A673 (cell line): ENCODE data around the gene SPI1. TPM values are rescaled to one million over a fixed set of nuclear protein-coding genes. Genes with fewer than 3 reads are reported as not detected.

Experiments
- BruUV-seq: library from RNA; stranded (reverse); fragments of 400-500 nt; replicated peaks from 2 replicates; lab custom pipeline; 2021; lab: Mats Ljungman, UMichigan
- CTCF ChIA-PET: fragments of 300-600 bp; sonication (Branson Sonifier 250); formaldehyde crosslinking; loops from one replicate; lab custom pipeline; 2022; ENCODE audit warnings: antibody characterized with exemption; lab: Charles Lee
- POLR2A ChIA-PET: fragments of 300-600 bp; sonication (Branson Sonifier 250); formaldehyde crosslinking; loops from one replicate; lab custom pipeline; 2022; ENCODE audit warnings: antibody characterized with exemption; ENCODE audit not compliant: low non-redundant PET; lab: Charles Lee
- DNase-seq: peaks from one replicate; pipeline ENCODE4 v3.0.0-alpha.2; 2015; ENCODE audit warnings: low spot score
- H3K27ac ChIP-seq: fragments of 200-600 bp; sonication (generic); 2 replicates; pipeline ENCODE4 v1.5.1; 2016; ENCODE audit warnings: mixed run types, low read depth, mild to moderate bottlenecking, mixed read lengths, antibody characterized with exemption, low read length; ENCODE audit not compliant: poor library complexity, severe bottlenecking
- H3K27me3 ChIP-seq: fragments of 200-600 bp; sonication (generic); replicated peaks from 2 replicates; pipeline ENCODE4 v1.6.1; 2017; ENCODE audit warnings: mixed run types, low read depth, mild to moderate bottlenecking, mixed read lengths, antibody characterized with exemption, low read length; ENCODE audit not compliant: insufficient read depth, poor library complexity
- H3K36me3 ChIP-seq: fragments of 200-600 bp; sonication (generic); 2 replicates; pipeline ENCODE4 v1.6.1; 2016; ENCODE audit warnings: mixed run types, mild to moderate bottlenecking, mixed read lengths, antibody characterized with exemption, low read length; ENCODE audit not compliant: insufficient read depth, poor library complexity, severe bottlenecking
- H3K4me1 ChIP-seq: fragments of 200-600 bp; sonication (generic); 2 replicates; pipeline ENCODE4 v1.6.1; 2017; ENCODE audit warnings: mixed run types, mild to moderate bottlenecking, mixed read lengths, antibody characterized with exemption, low read length; ENCODE audit not compliant: insufficient read depth, poor library complexity, severe bottlenecking
- H3K4me3 ChIP-seq: fragments of 200-600 bp; sonication (generic); 2 replicates; pipeline ENCODE4 v1.5.1; 2016; ENCODE audit warnings: low read depth, mixed run types, mild to moderate bottlenecking, mixed read lengths, low read length; ENCODE audit not compliant: poor library complexity, severe bottlenecking
- H3K9me3 ChIP-seq: fragments of 200-600 bp; sonication (generic); 2 replicates; pipeline ENCODE4 v1.6.1; 2016; ENCODE audit warnings: mixed run types, low read depth, mild to moderate bottlenecking, mixed read lengths, antibody characterized with exemption, low read length; ENCODE audit not compliant: poor library complexity, severe bottlenecking
- EZH2 ChIP-seq: fragments of 200-600 bp; sonication (generic); IDR thresholded peaks from 2 replicates; pipeline ENCODE4 v1.6.1; 2017; ENCODE audit warnings: borderline replicate concordance, low read depth, mild to moderate bottlenecking, mixed read lengths, antibody characterized with exemption, low read length; ENCODE audit not compliant: poor library complexity, severe bottlenecking
- intact Hi-C: fragments of 100-400 bp; cut with micrococcal nuclease; formaldehyde crosslinking; loops from one replicate; pipeline ENCODE4 v1.10.0; 2022; ENCODE audit not compliant: unreplicated experiment
- total RNA-seq: library from RNA; stranded (reverse); gene quantifications from 2 replicates; pipeline ENCODE4 v1.2.3, GENCODE V29; 2021
- TF ChIP-seq, protein P1 (sequence below): fragments of 300-800, 200-600 bp; sonication (generic); conservative IDR thresholded peaks from 2 replicates; pipeline ENCODE4 v1.5.1; 2017; ENCODE audit warnings: low read depth, mild to moderate bottlenecking, antibody characterized with exemption, low read length, moderate library complexity, mixed read lengths

The SPI1 gene
- total RNA-seq, 1 experiment from 2014 or later: not detected

DNA sequence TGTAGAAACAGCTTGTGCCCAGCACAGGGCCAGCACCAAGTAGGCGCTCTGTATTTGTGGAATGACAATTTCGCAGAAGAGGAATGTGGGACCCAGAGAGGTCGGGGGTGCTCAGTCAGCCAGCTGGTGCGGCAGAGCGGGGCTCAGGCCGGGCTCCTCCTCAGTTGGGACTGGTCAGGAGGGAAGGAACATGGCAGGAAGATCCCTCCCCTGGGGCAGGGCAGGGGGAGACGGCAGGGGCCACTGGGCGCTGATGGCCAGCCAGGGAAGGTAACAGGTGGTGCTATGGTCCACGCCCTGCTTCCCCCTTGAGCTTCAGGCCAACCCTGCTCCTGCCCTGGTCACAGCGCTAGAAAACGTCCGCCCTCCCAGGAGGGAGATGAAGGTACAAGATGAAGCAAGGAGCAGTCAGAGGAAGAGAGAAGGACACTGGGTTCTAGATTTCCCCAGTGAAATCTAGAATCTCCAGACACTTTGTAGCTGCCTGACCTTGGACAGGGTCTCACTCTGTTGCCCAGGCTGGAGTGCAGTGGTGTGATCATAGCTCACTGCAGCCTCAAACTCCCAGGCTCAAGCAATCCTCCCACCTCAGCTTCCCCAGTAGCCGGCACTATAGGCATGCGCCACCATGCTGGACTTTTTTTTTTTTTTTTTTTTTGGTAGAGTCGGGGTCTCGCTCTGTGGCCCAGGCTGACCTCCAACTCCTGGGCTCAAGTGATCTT is 13.5 kb upstream of the SPI1 start:
- intact Hi-C loops: no loop called here
- TF ChIP-seq EZH2: no peak
- TF ChIP-seq, protein P1, sequence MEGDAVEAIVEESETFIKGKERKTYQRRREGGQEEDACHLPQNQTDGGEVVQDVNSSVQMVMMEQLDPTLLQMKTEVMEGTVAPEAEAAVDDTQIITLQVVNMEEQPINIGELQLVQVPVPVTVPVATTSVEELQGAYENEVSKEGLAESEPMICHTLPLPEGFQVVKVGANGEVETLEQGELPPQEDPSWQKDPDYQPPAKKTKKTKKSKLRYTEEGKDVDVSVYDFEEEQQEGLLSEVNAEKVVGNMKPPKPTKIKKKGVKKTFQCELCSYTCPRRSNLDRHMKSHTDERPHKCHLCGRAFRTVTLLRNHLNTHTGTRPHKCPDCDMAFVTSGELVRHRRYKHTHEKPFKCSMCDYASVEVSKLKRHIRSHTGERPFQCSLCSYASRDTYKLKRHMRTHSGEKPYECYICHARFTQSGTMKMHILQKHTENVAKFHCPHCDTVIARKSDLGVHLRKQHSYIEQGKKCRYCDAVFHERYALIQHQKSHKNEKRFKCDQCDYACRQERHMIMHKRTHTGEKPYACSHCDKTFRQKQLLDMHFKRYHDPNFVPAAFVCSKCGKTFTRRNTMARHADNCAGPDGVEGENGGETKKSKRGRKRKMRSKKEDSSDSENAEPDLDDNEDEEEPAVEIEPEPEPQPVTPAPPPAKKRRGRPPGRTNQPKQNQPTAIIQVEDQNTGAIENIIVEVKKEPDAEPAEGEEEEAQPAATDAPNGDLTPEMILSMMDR: no peak
- DNase-seq: no peak
- Histone ChIP-seq H3K4me3 (no peak overlapping the region), H3K27ac (no peak overlapping the region), H3K36me3 (no peaks in the 10 kb centered on the region), H3K4me1 (no peaks in the 10 kb centered on the region), H3K9me3 (no peaks in the 10 kb centered on the region), H3K27me3 (no peaks in the 10 kb centered on the region)
- BruUV-seq: no TSS peak
- CTCF ChIA-PET: interaction anchor here (0.9 kb wide), 1 partner anchor 18 kb away, joined by 8 read pairs; no protein-coding TSS in a partner anchor
- POLR2A ChIA-PET: no interaction called here

DNA sequence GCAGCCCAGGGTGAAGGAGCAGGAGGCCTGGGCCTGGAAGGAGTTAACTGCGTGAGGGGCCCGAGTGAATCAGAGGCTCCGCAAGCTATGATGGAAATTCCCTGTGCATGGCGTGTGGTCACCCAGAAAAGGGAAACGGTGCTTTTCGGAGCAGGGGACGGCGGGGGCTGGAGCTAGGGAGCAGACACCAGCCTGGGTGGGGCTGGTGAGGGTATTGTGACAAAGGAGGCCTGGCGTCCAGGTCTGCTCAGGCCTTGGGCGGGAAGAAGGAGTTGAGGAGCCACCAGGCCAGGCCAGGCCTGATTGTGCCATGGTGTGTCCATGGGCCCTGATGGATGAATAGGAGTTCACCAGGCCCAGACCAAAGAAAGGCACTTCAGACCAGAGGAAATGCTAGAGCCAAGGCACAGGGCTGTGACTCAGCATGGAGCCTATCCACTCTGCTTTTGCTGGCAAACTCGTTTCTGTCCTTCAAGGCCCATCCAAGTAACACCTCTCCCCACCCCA is 12.8 kb upstream of the SPI1 start:
- TF ChIP-seq EZH2: no peak
- TF ChIP-seq, protein P1: no peak
- Histone ChIP-seq H3K27me3 (no peaks in the 10 kb centered on the region), H3K27ac (no peak overlapping the region), H3K4me1 (no peaks in the 10 kb centered on the region), H3K36me3 (no peaks in the 10 kb centered on the region), H3K4me3 (no peak overlapping the region), H3K9me3 (no peaks in the 10 kb centered on the region)
- ChIA-PET CTCF (no interaction called here), POLR2A (no interaction called here)
- intact Hi-C loops: no loop called here
- no peak for DNase-seq
- no TSS peak for BruUV-seq

DNA sequence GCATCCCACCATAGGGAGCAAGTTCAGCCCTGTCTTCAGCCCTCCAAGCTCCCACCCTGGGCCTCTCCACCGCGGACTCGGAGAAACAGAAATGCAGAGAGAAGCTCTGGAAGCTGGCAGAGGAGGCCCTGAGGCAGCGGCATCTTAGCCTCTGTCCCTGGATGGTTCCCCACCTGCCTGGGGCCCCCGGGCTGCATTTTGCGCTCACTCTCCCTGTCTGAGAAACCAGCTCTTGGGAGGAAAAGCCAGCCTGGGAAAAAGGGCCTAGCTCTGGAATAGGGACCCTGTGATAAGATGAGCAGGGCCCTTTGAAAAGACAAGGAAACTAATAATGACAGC is 12.0 kb upstream of the SPI1 start:
- no peak overlapping the region for H3K4me3 ChIP-seq
- CTCF ChIA-PET: interaction anchor here (0.6 kb wide), 1 partner anchor 31 kb away, joined by 6 read pairs; no protein-coding TSS in a partner anchor
- DNase-seq: no peak
- no peaks in the 10 kb centered on the region for H3K4me1 ChIP-seq
- no peak overlapping the region for H3K27ac ChIP-seq
- POLR2A ChIA-PET: no interaction called here
- no peaks in the 10 kb centered on the region for H3K9me3 ChIP-seq
- TF ChIP-seq, protein P1: no peak
- TF ChIP-seq EZH2: no peak
- no peaks in the 10 kb centered on the region for H3K36me3 ChIP-seq
- intact Hi-C loops: no loop called here
- H3K27me3 ChIP-seq: no peaks in the 10 kb centered on the region
- BruUV-seq: no TSS peak
